ENCODE measurements around the gene PLB1. TPM values are rescaled to one million over a fixed set of nuclear protein-coding genes. Genes with fewer than 3 reads are reported as not detected.

PLB1 gene
- total RNA-seq, 1 donor from 2014 or later, result 1.6 TPM

- DNase-seq (ENCODE audit: low read depth) (no peak), FAIRE-seq (no peak)
- H3K36me3 ChIP-seq (ENCODE audit: control insufficient read depth, insufficient read depth, low read length), result no peaks in the 10 kb centered on the region
- TF ChIP-seq, protein P1, sequence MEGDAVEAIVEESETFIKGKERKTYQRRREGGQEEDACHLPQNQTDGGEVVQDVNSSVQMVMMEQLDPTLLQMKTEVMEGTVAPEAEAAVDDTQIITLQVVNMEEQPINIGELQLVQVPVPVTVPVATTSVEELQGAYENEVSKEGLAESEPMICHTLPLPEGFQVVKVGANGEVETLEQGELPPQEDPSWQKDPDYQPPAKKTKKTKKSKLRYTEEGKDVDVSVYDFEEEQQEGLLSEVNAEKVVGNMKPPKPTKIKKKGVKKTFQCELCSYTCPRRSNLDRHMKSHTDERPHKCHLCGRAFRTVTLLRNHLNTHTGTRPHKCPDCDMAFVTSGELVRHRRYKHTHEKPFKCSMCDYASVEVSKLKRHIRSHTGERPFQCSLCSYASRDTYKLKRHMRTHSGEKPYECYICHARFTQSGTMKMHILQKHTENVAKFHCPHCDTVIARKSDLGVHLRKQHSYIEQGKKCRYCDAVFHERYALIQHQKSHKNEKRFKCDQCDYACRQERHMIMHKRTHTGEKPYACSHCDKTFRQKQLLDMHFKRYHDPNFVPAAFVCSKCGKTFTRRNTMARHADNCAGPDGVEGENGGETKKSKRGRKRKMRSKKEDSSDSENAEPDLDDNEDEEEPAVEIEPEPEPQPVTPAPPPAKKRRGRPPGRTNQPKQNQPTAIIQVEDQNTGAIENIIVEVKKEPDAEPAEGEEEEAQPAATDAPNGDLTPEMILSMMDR (IDR thresholded peaks at IDR 0.05; ENCODE audit: insufficient read depth, low read length, severe bottlenecking), result no peak
- no peaks in the 10 kb centered on the region for H3K27me3 ChIP-seq (ENCODE audit: control insufficient read depth, insufficient read depth, low read length)
- no peak overlapping the region for H3K4me3 ChIP-seq (ENCODE audit: low read depth, low read length)
Observed at GRCh38 chr2:28684142-28684858, 188.4 kb downstream of the PLB1 start.

GRCh38 chr2:28687171-28687570 is 191.3 kb downstream of the PLB1 start:
- DNase-seq (ENCODE audit: low read depth) (no peak), FAIRE-seq (no peak)
- Histone ChIP-seq H3K36me3 (ENCODE audit: control insufficient read depth, insufficient read depth, low read length) (no peaks in the 10 kb centered on the region), H3K4me3 (ENCODE audit: low read depth, low read length) (no peak overlapping the region), H3K27me3 (ENCODE audit: control insufficient read depth, insufficient read depth, low read length) (no peaks in the 10 kb centered on the region)
- TF ChIP-seq, protein P1 (IDR thresholded peaks at IDR 0.05; ENCODE audit: insufficient read depth, low read length, severe bottlenecking), result no peak

DNA sequence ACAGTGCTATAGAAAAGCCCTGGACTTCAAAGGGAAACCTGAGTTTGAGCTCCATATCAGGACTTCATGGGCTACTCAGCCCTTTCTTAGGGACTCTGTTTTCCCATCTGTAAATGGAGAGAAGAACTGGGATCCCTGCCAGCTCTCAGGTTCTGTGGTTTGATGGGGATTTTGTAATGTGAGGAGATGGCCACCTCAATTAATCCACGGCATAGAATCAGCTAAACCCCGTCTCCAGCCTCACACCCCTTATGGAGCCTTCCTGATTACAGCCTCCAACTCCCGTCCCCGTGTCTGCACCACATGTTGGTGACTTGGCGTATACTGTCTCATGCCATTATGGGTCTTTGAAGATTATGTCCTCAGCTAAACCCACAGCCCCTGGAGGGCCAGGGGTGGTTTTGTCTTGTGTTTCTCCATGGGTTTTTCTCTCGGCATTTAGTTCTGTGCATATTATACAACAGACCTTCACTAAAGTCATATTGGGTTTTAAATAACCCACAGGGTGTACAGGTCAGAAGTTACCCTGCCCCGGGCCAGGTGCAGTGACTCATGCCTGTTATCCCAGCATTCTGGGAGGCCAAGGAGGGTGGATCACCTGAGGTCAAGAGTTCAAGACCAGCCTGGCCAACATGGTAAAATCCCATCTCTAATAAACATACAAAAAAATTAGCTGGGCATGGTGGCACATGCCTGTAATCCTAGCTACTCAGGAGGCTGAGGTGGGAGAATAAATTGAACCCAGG is 192.0 kb downstream of the PLB1 start:
- H3K27me3 ChIP-seq (ENCODE audit: control insufficient read depth, insufficient read depth, low read length), result no peaks in the 10 kb centered on the region
- H3K36me3 ChIP-seq (ENCODE audit: control insufficient read depth, insufficient read depth, low read length), result no peaks in the 10 kb centered on the region
- TF ChIP-seq, protein P1 (IDR thresholded peaks at IDR 0.05; ENCODE audit: insufficient read depth, low read length, severe bottlenecking), result no peak
- DNase-seq (ENCODE audit: low read depth), result no peak
- no peak for FAIRE-seq
- H3K4me3 ChIP-seq (ENCODE audit: low read depth, low read length), result no peak overlapping the region

- Histone ChIP-seq H3K36me3 (ENCODE audit: control insufficient read depth, insufficient read depth, low read length) (no peaks in the 10 kb centered on the region), H3K27me3 (ENCODE audit: control insufficient read depth, insufficient read depth, low read length) (no peaks in the 10 kb centered on the region), H3K4me3 (ENCODE audit: low read depth, low read length) (no peak overlapping the region)
- DNase-seq (ENCODE audit: low read depth) (no peak), FAIRE-seq (no peak)
- TF ChIP-seq, protein P1 (IDR thresholded peaks at IDR 0.05; ENCODE audit: insufficient read depth, low read length, severe bottlenecking), result no peak
Observed at GRCh38 chr2:28688818-28689217, 193.0 kb downstream of the PLB1 start.

DNA sequence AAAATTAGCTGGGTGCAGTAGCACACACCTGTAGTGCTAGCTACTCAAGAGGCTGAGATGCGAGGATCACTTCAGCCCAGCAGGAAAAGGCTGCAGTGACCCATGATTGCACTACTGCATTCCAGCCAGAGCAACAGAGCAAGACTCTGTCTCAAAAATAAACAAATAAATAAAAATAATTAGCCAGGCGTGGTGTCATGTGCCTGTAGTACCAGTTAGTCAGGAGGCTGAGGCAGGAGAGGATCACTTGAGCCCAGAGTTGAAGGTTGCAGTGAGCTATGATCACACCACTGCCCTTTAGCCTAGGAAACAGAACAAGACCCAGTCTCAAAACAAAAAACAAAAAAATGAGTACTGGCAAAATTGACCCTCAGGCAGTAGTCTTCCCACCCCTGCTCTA is 193.9 kb downstream of the PLB1 start:
- no peaks in the 10 kb centered on the region for H3K36me3 ChIP-seq (ENCODE audit: control insufficient read depth, insufficient read depth, low read length)
- H3K27me3 ChIP-seq (ENCODE audit: control insufficient read depth, insufficient read depth, low read length), result no peaks in the 10 kb centered on the region
- no peak overlapping the region for H3K4me3 ChIP-seq (ENCODE audit: low read depth, low read length)
- DNase-seq (ENCODE audit: low read depth) (no peak), FAIRE-seq (no peak)
- TF ChIP-seq, protein P1 (IDR thresholded peaks at IDR 0.05; ENCODE audit: insufficient read depth, low read length, severe bottlenecking), result no peak
